ENCODE measurements around the gene DYRK1A.

DNA sequence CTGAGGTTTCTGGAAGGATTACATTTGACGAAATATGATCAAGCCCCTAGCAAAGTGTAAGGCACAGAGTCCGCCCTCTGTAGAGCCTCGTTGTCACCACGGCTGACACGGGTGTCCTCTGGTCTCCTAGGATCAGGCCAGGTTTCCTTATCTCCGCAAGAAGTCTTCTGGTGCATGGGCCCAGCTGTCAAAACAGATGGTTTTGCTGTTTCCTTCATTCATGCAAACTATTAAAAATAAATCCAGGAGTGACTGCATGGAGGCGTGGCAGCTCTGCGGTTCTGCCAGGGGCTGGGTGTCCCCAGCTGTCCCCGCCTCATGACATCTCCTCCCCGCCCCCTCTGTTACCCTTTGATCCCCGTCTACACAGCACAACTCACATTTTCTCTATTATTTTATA is 209.0 kb downstream of the DYRK1A start:
- TF ChIP-seq FOXP1 (IDR thresholded peaks at IDR 0.05) (no peak), FOXP1 (CRISPR knock-in tag; IDR thresholded peaks at IDR 0.05) (no peak), ZNF501 (CRISPR knock-in tag; IDR thresholded peaks at IDR 0.05) (no peak), SAFB2 (CRISPR knock-in tag; IDR thresholded peaks at IDR 0.05; ENCODE audit: borderline replicate concordance, low read depth) (no peak), RELA (CRISPR knock-in tag; IDR thresholded peaks at IDR 0.05) (no peak), POLR2A (IDR thresholded peaks at IDR 0.05; ENCODE audit: insufficient read depth in 1 of 2, low read depth in 2 of 2, low read length in 2 of 2) (no peak), ZMYM2 (CRISPR knock-in tag; IDR thresholded peaks at IDR 0.05) (no peak), MEIS2 (CRISPR knock-in tag; IDR thresholded peaks at IDR 0.05) (no peak), AGO1 (IDR thresholded peaks at IDR 0.05; ENCODE audit: low read depth, low read length, poor library complexity, severe bottlenecking) (no peak)
- TF ChIP-seq, protein P1, sequence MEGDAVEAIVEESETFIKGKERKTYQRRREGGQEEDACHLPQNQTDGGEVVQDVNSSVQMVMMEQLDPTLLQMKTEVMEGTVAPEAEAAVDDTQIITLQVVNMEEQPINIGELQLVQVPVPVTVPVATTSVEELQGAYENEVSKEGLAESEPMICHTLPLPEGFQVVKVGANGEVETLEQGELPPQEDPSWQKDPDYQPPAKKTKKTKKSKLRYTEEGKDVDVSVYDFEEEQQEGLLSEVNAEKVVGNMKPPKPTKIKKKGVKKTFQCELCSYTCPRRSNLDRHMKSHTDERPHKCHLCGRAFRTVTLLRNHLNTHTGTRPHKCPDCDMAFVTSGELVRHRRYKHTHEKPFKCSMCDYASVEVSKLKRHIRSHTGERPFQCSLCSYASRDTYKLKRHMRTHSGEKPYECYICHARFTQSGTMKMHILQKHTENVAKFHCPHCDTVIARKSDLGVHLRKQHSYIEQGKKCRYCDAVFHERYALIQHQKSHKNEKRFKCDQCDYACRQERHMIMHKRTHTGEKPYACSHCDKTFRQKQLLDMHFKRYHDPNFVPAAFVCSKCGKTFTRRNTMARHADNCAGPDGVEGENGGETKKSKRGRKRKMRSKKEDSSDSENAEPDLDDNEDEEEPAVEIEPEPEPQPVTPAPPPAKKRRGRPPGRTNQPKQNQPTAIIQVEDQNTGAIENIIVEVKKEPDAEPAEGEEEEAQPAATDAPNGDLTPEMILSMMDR (CRISPR knock-in tag; IDR thresholded peaks at IDR 0.05), result no peak
- TF ChIP-seq, protein P2, sequence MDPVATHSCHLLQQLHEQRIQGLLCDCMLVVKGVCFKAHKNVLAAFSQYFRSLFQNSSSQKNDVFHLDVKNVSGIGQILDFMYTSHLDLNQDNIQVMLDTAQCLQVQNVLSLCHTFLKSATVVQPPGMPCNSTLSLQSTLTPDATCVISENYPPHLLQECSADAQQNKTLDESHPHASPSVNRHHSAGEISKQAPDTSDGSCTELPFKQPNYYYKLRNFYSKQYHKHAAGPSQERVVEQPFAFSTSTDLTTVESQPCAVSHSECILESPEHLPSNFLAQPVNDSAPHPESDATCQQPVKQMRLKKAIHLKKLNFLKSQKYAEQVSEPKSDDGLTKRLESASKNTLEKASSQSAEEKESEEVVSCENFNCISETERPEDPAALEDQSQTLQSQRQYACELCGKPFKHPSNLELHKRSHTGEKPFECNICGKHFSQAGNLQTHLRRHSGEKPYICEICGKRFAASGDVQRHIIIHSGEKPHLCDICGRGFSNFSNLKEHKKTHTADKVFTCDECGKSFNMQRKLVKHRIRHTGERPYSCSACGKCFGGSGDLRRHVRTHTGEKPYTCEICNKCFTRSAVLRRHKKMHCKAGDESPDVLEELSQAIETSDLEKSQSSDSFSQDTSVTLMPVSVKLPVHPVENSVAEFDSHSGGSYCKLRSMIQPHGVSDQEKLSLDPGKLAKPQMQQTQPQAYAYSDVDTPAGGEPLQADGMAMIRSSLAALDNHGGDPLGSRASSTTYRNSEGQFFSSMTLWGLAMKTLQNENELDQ (CRISPR knock-in tag; IDR thresholded peaks at IDR 0.05; ENCODE audit: borderline replicate concordance), result no peak
